HG03196 (cell line): ENCODE measurements around the gene ZNF24.

Source experiments
- ATAC-seq: cut with Tn5 transposase; IDR thresholded peaks from one replicate; pipeline ENCODE4 v1.9.1; 2021; ENCODE audit not compliant: unreplicated experiment

Gene ZNF24

GRCh38 chr18:35355140-35355618 is 11.0 kb upstream of the ZNF24 start:
- peak; percentile 89 for ATAC-seq

- no peak for ATAC-seq
Measured at GRCh38 chr18:35352778-35353177, 8.6 kb upstream of the ZNF24 start.

GRCh38 chr18:35352283-35352682 is 8.1 kb upstream of the ZNF24 start:
- ATAC-seq: no peak

GRCh38 chr18:35348001-35348400 is 3.8 kb upstream of the ZNF24 start:
- ATAC-seq: no peak

- no peak for ATAC-seq
Measured at GRCh38 chr18:35345950-35346349, 1.7 kb upstream of the ZNF24 start.

- peak; percentile 28 for ATAC-seq
Measured at GRCh38 chr18:35345460-35345921, 1.3 kb upstream of the ZNF24 start.

GRCh38 chr18:35344736-35345459 is 678 bp upstream of the ZNF24 start:
- no peak for ATAC-seq

- ATAC-seq: no peak
Measured at GRCh38 chr18:35343488-35343935, 708 bp downstream of the ZNF24 start.

GRCh38 chr18:35337286-35337685 is 6.9 kb downstream of the ZNF24 start:
- ATAC-seq: no peak

GRCh38 chr18:35335866-35336265 is 8.4 kb downstream of the ZNF24 start:
- no peak for ATAC-seq

GRCh38 chr18:35334821-35335220 is 9.4 kb downstream of the ZNF24 start:
- no peak for ATAC-seq

GRCh38 chr18:35334212-35334611 is 10.0 kb downstream of the ZNF24 start:
- no peak for ATAC-seq

GRCh38 chr18:35331367-35332087 is 12.7 kb downstream of the ZNF24 start:
- no peak for ATAC-seq

GRCh38 chr18:35328868-35329267 is 15.4 kb downstream of the ZNF24 start:
- ATAC-seq: no peak

GRCh38 chr18:35326695-35327387 is 17.4 kb downstream of the ZNF24 start:
- no peak for ATAC-seq

GRCh38 chr18:35324926-35325655 is 19.1 kb downstream of the ZNF24 start:
- ATAC-seq: no peak

GRCh38 chr18:35322486-35323458 is 21.4 kb downstream of the ZNF24 start:
- no peak for ATAC-seq

- no peak for ATAC-seq
Measured at GRCh38 chr18:35311496-35311895, 32.7 kb downstream of the ZNF24 start.

GRCh38 chr18:35306588-35307250 is 37.5 kb downstream of the ZNF24 start:
- no peak for ATAC-seq
